Middle frontal gyrus (tissue), 1 donor: ENCODE measurements around the gene PIGK.
A peak's percentile ranks its signal among the peaks of the same experiment; 100 is the strongest.

Experiments used
- DNase-seq: peaks from one replicate; pipeline ENCODE4 v3.0.0-alpha.2; 2015; ENCODE audit warnings: low spot score; ENCODE audit errors: extremely low spot score

PIGK gene

GRCh38 chr1:77096496-77097255, 122.6 kb downstream of the PIGK start:
- no peak for DNase-seq

DNA sequence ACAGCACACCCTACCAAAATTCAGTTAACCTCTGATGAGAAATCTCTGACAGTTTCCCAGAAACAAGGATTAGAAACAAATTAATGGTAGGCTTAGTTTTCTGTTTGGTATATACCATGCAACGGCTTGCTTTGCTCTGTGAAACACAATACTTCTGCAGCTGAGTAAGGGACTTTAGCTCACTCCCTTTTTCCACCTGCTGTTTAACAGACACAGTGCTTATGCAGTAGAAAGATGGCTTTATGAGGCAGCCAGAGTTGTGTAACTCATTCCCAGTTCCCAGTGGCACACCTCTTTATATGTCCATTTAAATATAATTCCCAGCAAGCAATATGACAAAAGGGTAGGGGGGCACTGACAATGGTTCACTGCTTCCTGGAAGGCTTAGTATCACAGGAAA, 124.0 kb downstream of the PIGK start:
- no peak for DNase-seq

DNA sequence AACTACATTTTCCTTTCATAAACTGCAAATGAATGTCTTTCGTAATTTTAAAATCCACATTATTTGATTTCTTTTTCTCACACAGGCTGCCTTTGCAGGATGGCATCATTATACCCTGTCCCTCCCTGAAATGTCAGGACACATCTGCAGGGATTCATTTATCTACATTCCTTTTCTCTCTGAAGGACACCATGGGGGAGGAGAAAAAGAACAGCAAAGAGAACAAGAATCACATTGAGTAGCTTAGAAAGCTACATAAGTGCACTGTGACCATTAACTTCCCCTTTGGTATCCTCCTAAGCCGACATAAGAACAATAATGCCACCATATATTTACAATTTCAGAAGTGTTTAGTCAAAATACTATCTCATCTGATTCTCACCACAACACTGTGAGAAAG, 129.5 kb downstream of the PIGK start:
- no peak for DNase-seq

GRCh38 chr1:77085109-77085508, 134.1 kb downstream of the PIGK start:
- DNase-seq = no peak

DNA sequence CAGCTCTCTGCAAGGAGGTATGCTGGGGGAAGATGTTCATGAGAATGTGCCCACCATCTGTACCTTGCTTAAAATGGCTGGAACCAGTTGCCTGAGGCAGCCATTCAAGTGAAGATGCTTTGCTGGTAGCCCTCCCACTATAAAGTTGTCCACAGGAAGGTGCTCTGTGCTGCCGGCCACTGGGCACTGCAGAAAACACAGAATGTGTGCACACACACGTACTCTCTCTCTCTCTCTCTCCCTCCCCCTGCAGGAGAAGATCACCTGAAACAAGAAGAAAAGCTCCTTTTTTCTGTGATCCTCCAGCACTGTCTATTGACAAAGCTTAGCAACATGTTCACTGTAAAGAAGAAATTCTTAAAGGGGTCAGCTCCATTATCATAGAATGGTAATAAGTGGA, 134.8 kb downstream of the PIGK start:
- DNase-seq = no peak

DNA sequence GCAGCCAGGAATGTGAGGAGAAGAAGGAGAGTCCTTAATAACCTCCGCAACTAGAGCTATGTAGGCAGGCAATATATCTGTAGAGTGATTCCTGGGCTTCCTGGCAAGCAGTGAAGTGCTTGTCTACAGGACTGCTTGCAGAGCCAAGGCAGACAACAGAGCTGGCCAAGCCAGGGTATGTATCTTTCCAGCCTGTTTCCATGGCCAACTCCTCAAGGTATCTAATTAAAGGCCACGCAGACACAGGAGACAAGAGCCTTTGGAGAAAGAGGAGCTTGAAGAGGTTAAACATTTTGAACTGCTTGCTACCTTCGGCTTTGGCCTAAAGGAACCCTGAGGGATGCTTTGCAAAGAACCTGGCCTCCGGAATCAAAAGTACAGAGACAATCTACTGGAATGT, 137.4 kb downstream of the PIGK start:
- no peak for DNase-seq

- DNase-seq = no peak
Observed at GRCh38 chr1:77076759-77077158, 142.5 kb downstream of the PIGK start.

- DNase-seq = no peak
Observed at GRCh38 chr1:77068013-77068412, 151.2 kb downstream of the PIGK start.

DNA sequence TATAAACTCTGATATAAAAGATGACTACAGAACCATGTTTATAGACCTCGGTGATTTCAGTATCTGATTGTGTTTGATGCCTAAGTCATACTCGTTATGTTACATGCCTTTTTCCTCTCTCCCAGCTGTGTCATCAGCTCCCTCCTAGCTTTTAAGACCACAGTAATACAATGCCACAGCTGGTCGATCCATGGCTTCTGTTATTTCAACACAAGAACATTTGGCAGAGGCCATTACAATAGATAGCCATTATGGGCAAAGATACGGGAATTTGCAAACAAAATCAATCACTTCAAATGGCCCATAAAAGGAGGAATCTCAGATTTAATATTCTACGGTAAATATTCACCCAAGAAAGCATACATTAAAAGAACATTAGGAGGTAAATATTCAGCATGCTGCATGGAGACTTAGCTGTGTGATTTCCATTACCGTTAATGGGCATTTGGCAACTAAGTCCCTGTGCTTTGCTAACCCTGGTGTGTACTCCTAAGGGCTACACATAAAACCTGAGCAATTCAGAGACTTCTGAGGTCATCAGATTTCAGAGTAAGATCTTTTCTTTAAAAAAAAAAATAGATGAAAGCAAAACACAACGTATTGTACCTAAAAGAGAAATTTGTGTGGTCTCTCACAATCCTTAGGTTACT, 153.4 kb downstream of the PIGK start:
- DNase-seq = no peak

GRCh38 chr1:77064246-77064645, 155.0 kb downstream of the PIGK start:
- DNase-seq = no peak

- DNase-seq = no peak
Observed at GRCh38 chr1:77063118-77063517, 156.1 kb downstream of the PIGK start.

GRCh38 chr1:77061162-77061561, 158.1 kb downstream of the PIGK start:
- no peak for DNase-seq

DNA sequence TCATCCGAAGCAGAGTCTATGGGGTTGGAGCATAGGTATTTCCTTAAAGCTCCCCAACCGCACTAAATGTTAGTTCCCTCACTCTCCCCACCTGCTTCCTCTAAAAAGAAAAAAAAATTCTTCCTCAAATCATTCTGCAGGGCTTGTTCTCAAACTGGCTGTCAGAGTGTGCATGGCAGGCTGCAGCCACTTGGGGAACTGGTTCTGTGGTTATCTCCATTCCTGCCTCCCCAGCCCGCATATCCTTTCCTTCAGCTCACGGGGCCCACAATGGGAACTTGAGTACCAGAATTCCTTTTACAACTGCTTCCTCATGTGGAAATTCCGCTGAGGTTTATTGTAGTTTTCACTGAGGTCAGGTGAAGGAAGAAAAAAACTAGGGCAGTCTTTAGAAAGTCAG, 159.2 kb downstream of the PIGK start:
- no peak for DNase-seq

- DNase-seq = no peak
Observed at GRCh38 chr1:77057994-77058585, 161.1 kb downstream of the PIGK start.

GRCh38 chr1:77056525-77056924, 162.7 kb downstream of the PIGK start:
- no peak for DNase-seq

GRCh38 chr1:77051425-77051824, 167.8 kb downstream of the PIGK start:
- DNase-seq = no peak

DNA sequence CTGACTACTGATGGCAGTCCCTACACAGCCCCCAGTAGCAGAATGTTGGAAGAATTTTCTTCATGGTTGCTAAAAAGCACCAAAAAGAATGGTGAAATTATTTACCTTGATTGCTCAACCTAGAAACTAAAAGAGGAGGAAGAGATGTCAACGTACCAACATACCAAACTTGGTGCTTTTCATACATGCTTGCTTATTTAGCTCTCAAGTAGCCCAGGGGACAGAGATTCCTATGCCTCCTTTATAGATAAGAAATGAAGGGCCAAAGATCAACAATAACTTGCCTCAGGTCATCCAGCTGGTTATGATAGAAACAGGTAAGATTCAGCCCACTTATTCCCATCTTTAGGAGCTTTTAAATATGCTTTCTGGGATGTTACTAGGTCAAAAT, 170.6 kb downstream of the PIGK start:
- no peak for DNase-seq

DNA sequence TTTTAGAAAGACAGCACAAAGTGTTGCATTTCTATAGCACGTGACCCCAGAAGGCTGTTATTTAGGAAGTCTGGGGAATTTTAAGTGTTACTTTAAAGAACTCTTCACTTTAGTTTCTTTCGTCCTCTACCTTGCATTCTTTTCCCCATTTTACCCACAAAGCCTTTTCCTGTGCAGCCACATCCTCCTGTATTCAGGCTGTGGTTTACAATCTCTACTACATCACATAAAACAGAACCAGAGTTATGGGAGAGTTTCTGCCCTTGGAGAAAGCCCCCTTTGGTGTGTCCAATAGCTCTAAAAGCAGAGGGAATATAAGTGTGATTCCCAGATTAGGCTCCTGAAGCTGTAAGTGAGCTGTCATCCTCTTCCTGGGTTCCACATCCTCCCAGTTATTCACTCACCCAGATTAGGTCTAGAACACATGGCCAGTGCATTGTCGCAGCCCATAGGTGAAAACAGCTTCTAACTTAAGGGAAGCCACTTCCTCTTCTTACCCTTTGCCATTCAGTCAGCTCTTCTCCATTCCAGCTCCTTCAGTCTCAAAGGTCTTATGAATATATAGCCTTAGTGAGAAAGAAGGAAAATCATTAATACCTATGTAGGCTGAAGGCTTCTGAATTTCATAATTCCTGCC, 171.1 kb downstream of the PIGK start:
- DNase-seq = no peak

- no peak for DNase-seq
Observed at GRCh38 chr1:77047575-77047974, 171.7 kb downstream of the PIGK start.

DNA sequence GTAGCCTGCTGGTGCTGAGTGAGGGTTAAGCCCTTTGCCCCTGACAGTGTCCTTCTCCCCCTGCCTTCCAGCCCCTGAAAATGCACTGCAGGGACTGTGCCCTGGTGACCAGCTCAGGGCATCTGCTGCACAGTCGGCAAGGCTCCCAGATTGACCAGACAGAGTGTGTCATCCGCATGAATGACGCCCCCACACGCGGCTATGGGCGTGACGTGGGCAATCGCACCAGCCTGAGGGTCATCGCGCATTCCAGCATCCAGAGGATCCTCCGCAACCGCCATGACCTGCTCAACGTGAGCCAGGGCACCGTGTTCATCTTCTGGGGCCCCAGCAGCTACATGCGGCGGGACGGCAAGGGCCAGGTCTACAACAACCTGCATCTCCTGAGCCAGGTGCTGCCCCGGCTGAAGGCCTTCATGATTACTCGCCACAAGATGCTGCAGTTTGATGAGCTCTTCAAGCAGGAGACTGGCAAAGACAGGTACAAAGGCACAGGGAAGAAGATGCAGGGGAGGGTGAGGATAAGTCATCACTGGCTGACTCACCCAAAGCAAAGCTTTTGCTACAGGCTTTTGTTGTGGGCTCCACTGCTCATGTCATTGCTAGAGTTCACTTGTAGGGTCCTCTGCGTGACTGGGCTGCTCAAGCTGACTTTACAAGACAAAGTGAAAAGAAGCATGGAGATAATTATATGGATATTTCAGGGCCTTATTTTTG, 174.9 kb downstream of the PIGK start:
- DNase-seq = no peak

DNA sequence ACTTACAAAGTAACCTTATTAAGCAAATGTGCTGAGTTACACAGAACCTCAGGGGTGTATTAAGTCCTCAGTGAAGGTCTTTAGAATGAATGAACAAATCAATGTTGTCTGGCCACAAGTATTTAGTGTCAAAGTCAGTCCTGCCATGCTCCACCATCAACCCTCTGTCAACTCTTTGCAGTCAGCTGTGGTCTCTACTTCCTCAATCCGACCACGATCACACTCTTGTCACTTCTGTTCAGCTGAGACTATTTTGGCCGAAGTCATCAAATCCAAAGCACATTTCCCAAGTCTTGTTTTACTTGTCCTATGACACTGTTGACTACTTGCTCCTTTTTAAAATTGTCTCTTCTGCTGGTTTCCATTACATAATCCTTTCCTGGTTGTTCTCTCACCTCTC, 178.4 kb downstream of the PIGK start:
- no peak for DNase-seq

DNA sequence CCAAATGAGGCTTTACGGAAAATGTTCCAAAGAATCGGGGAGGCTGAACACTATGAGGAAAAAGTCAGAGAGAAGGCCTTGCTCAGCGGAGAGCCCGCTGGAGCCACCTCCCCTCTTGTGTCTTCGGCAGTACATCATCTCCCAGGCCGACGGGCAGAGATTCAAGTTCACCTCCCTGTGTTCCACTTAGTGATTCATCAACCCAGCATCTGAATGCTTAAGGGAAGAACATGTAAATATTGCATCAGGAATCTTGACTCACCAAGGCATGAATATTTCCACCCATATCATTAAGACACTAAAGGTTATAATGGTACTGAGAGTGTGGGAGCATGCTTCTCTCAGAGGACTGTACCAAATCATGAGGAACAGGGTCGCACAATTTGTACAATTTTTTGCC, 179.5 kb downstream of the PIGK start:
- DNase-seq = peak; percentile 11
